Left lung (tissue), 10 donors: ENCODE results near the gene CROCC2. TPM values are rescaled to one million over a fixed set of nuclear protein-coding genes. Genes with fewer than 3 reads are reported as not detected.

Source experiments
- ATAC-seq: fragments of 200-7000 bp; cut with Tn5 transposase; one replicate; pipeline ENCODE4 v1.9.1; 2020; ENCODE audit warnings: moderate library complexity
- DNase-seq, 4 donors: peaks; one replicate each; pipeline ENCODE4 v3.0.0-alpha.2; 2013 to 2020
- H3K27ac ChIP-seq, 2 donors: fragments of 200-600 bp; sonication (generic) in 1 of 2; one replicate each; pipeline versions ENCODE4 v1.5.0 to v1.8.0; 2020 to 2021
- H3K27me3 ChIP-seq, 2 donors: fragments of 200-600 bp; sonication (generic) in 1 of 2; one replicate each; pipeline versions ENCODE4 v1.5.0 to v1.8.0; 2020 to 2021
- H3K36me3 ChIP-seq, 2 donors: fragments of 200-600 bp; sonication (generic) in 1 of 2; one replicate each; pipeline versions ENCODE4 v1.5.0 to v1.8.0; 2020 to 2021
- H3K4me1 ChIP-seq, 2 donors: fragments of 200-600 bp; one replicate each; pipeline ENCODE4 v1.8.0; 2021
- H3K4me3 ChIP-seq, 2 donors: fragments of 200-600 bp; sonication (generic) in 1 of 2; one replicate each; pipeline versions ENCODE4 v1.5.0 to v1.8.0; 2020 to 2021; ENCODE audit warnings: mild to moderate bottlenecking in 1 of 2
- H3K9me3 ChIP-seq, 2 donors: fragments of 200-600 bp; sonication (generic) in 1 of 2; one replicate each; pipeline versions ENCODE4 v1.5.0 to v1.8.0; 2020 to 2021
- intact Hi-C, 2 donors: fragments of 100-400 bp; cut with DNase I; formaldehyde crosslinking; loops; one replicate each; pipeline versions ENCODE4 v1.11.2 to v1.14.2; 2022
- polyA plus RNA-seq, 6 donors: library from polyadenylated mRNA; unstranded; fragments of 120-200 nt; gene quantifications; one replicate each; pipeline ENCODE4 v1.2.1, GENCODE V29; 2013; ENCODE audit not compliant: insufficient read length in 6 of 6
- total RNA-seq, 2 donors: library from RNA; stranded (reverse); fragmentation: NEBNext Ultra II Directional; extraction: Animal tissue kit (Norgen Biotek cat#: 25700); gene quantifications; one replicate each; pipeline ENCODE4 v1.2.1, GENCODE V29; 2021
- TF ChIP-seq, protein P1 (sequence below), 2 donors: fragments of 200-600 bp; sonication (generic) in 1 of 2; IDR thresholded peaks; one replicate each; pipeline versions ENCODE4 v1.5.0 to v1.8.0; 2021; ENCODE audit warnings: antibody characterized with exemption in 2 of 2
- donor health status: DM: no; HTN: yes; CAD: no.
- donor health status: DM: no; HTN: no; CAD: no.

CROCC2 gene
- total and polyA plus RNA-seq, 8 donors: 0.32 to 4.4 (median 2.3) TPM

DNA sequence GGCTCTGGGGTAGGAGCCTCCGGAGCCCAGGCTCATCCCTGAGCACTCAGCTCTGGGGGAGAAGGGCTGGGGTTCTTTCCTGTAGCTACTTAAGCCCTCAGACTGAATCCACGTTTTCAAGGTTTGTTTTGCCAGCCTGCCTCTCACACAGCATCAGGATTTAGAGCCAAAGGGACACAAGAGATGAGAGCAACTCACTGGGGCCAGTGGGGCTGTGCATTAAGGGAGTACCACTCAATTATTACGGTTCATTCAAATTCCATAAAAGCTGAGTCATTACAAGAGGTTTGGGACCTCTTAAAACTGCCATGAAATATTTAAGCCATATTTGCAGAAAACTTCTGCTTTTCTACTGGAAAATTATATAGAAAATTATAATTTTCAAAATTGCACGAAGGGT is 75.1 kb downstream of the CROCC2 start:
- Histone ChIP-seq H3K9me3 (no peaks in the 10 kb centered on the region), H3K36me3 (no peaks in the 10 kb centered on the region), H3K27ac (no peak overlapping the region), H3K27me3 (peaks cover 0 to 16% of the 10 kb centered on the region in 2 donors), H3K4me3 (no peak overlapping the region), H3K4me1 (peaks cover 0 to 5% of the 10 kb centered on the region in 2 donors)
- intact Hi-C loops: no loop called here
- DNase-seq (peak in 1 of 4 donors; percentile 7), ATAC-seq (no peak)
- TF ChIP-seq, protein P1, sequence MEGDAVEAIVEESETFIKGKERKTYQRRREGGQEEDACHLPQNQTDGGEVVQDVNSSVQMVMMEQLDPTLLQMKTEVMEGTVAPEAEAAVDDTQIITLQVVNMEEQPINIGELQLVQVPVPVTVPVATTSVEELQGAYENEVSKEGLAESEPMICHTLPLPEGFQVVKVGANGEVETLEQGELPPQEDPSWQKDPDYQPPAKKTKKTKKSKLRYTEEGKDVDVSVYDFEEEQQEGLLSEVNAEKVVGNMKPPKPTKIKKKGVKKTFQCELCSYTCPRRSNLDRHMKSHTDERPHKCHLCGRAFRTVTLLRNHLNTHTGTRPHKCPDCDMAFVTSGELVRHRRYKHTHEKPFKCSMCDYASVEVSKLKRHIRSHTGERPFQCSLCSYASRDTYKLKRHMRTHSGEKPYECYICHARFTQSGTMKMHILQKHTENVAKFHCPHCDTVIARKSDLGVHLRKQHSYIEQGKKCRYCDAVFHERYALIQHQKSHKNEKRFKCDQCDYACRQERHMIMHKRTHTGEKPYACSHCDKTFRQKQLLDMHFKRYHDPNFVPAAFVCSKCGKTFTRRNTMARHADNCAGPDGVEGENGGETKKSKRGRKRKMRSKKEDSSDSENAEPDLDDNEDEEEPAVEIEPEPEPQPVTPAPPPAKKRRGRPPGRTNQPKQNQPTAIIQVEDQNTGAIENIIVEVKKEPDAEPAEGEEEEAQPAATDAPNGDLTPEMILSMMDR (IDR thresholded peaks at IDR 0.05): no peak

DNA sequence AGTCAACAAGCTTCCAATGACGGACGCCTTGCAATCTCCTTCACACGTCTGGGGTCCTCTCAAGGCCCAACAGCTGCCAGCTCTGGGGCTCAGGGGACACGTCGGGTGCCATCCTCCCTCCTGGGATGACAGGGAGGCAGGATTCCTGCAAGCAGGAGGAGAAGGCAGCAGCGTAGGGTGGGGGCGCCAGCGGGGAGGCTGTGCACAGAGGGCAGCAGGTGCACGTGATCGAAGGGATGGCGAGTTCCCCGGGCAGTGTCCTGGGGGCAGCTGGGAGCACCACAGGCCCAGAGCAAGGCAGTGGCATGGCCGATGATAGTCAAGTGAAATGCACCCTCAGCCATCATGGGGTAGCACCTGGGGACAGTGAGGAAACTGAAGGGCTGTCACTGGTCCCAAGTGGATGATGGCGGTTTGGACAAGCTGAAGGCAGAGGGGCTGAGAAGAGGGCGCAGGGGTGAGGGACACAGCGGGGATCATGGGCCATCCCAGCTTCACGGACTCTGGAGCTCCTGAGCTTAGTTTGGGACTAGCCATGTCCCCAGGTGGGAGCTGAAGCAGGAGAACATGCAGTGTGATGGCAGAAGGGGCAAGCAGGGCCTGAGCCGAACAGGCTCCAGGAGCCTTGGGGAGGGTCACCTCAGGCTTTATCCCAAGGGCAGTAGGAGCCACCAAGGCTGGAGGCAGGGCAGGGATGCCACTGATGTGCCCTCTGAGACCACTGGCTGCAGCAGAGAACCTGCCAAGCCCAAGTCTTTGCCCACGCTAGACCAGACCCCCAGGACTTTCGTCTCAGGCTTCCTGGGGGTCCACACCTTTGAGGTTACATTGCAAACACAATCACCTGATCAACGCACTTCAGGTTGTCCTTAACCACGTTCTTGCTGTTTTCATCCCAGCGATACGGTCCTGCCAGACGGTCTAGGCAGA is 76.0 kb downstream of the CROCC2 start:
- Histone ChIP-seq H3K36me3 (no peaks in the 10 kb centered on the region), H3K4me3 (no peak overlapping the region), H3K9me3 (no peaks in the 10 kb centered on the region), H3K27ac (no peak overlapping the region), H3K27me3 (peaks cover 0 to 16% of the 10 kb centered on the region in 2 donors), H3K4me1 (peaks cover 5 to 13% of the 10 kb centered on the region in 2 donors)
- TF ChIP-seq, protein P1 (IDR thresholded peaks at IDR 0.05): no peak
- peak in 2 of 4 donors; percentile 26 to 74 for DNase-seq
- no peak for ATAC-seq
- intact Hi-C loops: no loop called here

DNA sequence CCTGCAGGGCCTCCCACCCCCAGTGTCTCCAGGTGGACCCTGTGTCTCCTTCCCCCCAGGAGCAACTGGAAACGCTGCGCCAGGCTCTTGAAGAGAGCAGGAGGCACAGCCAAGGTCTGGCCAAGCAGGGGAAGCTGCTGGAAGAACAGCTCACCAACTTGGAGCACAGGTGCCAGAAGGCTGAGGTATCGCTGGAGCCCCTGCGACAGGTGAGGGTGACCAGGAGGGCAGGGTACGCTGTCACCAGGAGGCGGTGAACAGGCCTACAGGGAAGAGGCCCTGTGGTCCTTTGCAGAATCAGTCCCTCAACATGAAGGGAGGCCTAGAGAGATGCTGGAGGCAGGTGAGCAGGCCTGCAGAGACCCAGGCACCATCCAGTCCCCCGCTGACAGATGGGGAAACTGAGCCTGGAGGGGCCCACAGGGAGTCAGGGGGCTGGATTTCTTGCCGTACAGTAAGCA is 76.7 kb downstream of the CROCC2 start:
- peaks cover 0 to 16% of the 10 kb centered on the region in 2 donors for H3K27me3 ChIP-seq
- H3K9me3 ChIP-seq: no peaks in the 10 kb centered on the region
- no peak overlapping the region for H3K4me3 ChIP-seq
- H3K27ac ChIP-seq: no peak overlapping the region
- intact Hi-C loops: no loop called here
- ATAC-seq (no peak), DNase-seq (peak in 2 of 4 donors; percentile 23 to 61)
- TF ChIP-seq, protein P1 (IDR thresholded peaks at IDR 0.05): no peak
- H3K4me1 ChIP-seq: peaks cover 12 to 13% of the 10 kb centered on the region in 2 donors
- H3K36me3 ChIP-seq: no peaks in the 10 kb centered on the region

DNA sequence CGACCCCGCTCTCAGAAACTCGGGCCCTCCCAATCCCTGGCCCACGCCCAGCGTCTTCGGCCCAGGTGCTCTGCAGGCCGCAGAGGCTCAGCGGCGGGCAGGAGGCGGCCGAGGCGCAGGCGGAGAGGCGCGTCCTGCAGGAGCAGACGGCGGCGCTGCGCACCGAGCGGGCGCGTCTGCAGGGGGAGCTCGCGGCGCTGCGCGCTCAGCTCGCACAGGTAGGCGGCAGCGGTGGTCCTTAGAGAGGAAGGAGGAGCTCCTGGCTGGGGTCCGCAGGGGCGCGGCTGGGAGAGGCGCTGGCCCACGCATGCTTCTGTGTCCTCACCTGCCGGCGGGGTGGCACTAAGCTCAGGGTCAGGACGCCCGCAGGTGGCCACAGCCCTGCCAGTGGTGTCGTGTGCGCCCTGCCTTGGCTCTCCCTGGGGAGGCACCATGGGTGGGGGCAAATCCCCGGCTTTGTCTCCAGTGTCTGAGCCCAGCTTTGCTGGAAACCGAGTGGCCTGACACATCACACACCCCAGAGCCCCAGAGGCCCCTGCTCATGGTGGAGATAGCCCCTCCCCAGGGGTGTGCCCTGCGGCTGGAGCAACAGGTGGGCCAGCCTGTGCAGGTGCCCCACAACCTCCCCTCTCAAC is 77.3 kb downstream of the CROCC2 start:
- peak; percentile 91 for ATAC-seq

More for the DNA sequence above, 77.3 kb downstream of the CROCC2 start:
- no peak overlapping the region for H3K27ac ChIP-seq
- DNase-seq: peak in 3 of 4 donors; percentile 33 to 85 (median 65)
- TF ChIP-seq, protein P1 (IDR thresholded peaks at IDR 0.05): peak in 1 of 2 donors; percentile 40
- peaks cover 12 to 13% of the 10 kb centered on the region in 2 donors for H3K4me1 ChIP-seq
- no peaks in the 10 kb centered on the region for H3K36me3 ChIP-seq
- peaks cover 0 to 16% of the 10 kb centered on the region in 2 donors for H3K27me3 ChIP-seq
- intact Hi-C loops: no loop called here
- no peaks in the 10 kb centered on the region for H3K9me3 ChIP-seq
- H3K4me3 ChIP-seq: no peak overlapping the region
